ENCODE data around the gene LGR5. TPM values are rescaled to one million over a fixed set of nuclear protein-coding genes. Genes with fewer than 3 reads are reported as not detected.

The LGR5 gene
- total and polyA plus RNA-seq, 2 of the 13 experiments (the other 11 are each of a cell fraction or from before 2014, with no cell fraction given): 37.0 to 121 TPM

DNA sequence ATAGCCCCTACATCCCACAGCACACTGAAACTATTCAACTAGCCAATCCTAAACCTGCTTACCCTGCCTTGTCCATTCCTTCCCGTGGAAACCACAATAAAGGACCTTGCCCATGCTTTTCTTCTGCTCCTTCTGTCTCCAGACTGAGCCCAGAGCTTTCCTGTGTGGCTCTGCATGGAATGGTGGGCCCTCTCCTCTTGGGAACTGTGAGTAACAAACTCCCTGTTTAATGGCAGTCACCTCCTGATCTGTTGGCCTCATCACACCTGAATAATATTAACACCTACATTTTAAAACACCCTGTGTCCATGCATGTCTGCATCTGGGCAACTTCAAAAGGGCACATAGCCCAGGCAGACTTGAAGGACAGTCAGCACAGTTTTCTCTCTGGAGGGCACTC, 12.4 kb downstream of the LGR5 start:
- TF ChIP-seq, protein P1, sequence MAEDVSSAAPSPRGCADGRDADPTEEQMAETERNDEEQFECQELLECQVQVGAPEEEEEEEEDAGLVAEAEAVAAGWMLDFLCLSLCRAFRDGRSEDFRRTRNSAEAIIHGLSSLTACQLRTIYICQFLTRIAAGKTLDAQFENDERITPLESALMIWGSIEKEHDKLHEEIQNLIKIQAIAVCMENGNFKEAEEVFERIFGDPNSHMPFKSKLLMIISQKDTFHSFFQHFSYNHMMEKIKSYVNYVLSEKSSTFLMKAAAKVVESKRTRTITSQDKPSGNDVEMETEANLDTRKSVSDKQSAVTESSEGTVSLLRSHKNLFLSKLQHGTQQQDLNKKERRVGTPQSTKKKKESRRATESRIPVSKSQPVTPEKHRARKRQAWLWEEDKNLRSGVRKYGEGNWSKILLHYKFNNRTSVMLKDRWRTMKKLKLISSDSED (CRISPR knock-in tag; IDR thresholded peaks at IDR 0.05): no peak
- TF ChIP-seq GABPA (IDR thresholded peaks at IDR 0.05; ENCODE audit: low read depth, low read length) (no peak), GABPA (CRISPR knock-in tag; IDR thresholded peaks at IDR 0.05; ENCODE audit: low read depth) (no peak), NFATC3 (CRISPR knock-in tag; IDR thresholded peaks at IDR 0.05) (no peak), RBM22 (optimal IDR thresholded peaks at IDR 0.05; ENCODE audit: low read length) (peak; percentile 77), ZNF644 (CRISPR knock-in tag; IDR thresholded peaks at IDR 0.05; ENCODE audit: low read depth) (no peak), KDM5A (IDR thresholded peaks at IDR 0.05; ENCODE audit: borderline replicate concordance, low read length) (no peak), ATF7-NPFF (CRISPR knock-in tag; IDR thresholded peaks at IDR 0.05; ENCODE audit: low read depth) (no peak)
- TF ChIP-seq, protein P2, sequence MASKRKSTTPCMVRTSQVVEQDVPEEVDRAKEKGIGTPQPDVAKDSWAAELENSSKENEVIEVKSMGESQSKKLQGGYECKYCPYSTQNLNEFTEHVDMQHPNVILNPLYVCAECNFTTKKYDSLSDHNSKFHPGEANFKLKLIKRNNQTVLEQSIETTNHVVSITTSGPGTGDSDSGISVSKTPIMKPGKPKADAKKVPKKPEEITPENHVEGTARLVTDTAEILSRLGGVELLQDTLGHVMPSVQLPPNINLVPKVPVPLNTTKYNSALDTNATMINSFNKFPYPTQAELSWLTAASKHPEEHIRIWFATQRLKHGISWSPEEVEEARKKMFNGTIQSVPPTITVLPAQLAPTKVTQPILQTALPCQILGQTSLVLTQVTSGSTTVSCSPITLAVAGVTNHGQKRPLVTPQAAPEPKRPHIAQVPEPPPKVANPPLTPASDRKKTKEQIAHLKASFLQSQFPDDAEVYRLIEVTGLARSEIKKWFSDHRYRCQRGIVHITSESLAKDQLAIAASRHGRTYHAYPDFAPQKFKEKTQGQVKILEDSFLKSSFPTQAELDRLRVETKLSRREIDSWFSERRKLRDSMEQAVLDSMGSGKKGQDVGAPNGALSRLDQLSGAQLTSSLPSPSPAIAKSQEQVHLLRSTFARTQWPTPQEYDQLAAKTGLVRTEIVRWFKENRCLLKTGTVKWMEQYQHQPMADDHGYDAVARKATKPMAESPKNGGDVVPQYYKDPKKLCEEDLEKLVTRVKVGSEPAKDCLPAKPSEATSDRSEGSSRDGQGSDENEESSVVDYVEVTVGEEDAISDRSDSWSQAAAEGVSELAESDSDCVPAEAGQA (IDR thresholded peaks at IDR 0.05; ENCODE audit: low read depth): no peak
- TF ChIP-seq, protein P2 (CRISPR knock-in tag; IDR thresholded peaks at IDR 0.05; ENCODE audit: borderline replicate concordance): no peak
- CTCF ChIA-PET (ENCODE audit: low intra/inter-chr PET ratio, low total read pairs): no interaction called here
- BruUV-seq (replicated peaks): no TSS peak

More for the DNA sequence above, 12.4 kb downstream of the LGR5 start:
- Histone ChIP-seq H3K27ac (ENCODE audit: extremely low read length, insufficient read depth, low read length) (no peak overlapping the region), H3K36me3 (replicated peaks in 1 of 2; ENCODE audit: control insufficient read depth in 1 of 2, insufficient read depth in 2 of 2, low read length in 2 of 2) (peaks cover 16 to 38% of the 10 kb centered on the region in 2 experiments), H3K9ac (ENCODE audit: insufficient read depth, low read depth, low read length) (no peak overlapping the region), H3K4me3 (replicated peaks in 1 of 3; ENCODE audit: insufficient read depth in 1 of 3, low read depth in 2 of 3, low read length in 3 of 3) (no peak overlapping the region), H2AFZ (ENCODE audit: low read length) (no peak overlapping the region), H3K9me3 (ENCODE audit: low read length) (no peaks in the 10 kb centered on the region), H3K79me2 (ENCODE audit: insufficient read depth, low read length) (peaks cover 59% of the 10 kb centered on the region), H3K4me2 (ENCODE audit: low read depth, low read length) (no peak overlapping the region), H3K27me3 (ENCODE audit: control insufficient read depth in 1 of 2, insufficient read depth in 2 of 2, low read length in 2 of 2) (no peaks in the 10 kb centered on the region), H3K4me1 (ENCODE audit: insufficient read depth, low read length) (peaks cover 30% of the 10 kb centered on the region), H4K20me1 (ENCODE audit: insufficient read depth, low read length) (peaks cover 11% of the 10 kb centered on the region; the same call in 1 of the 2 replicates)
- DNase-seq (ENCODE audit: low spot score) (no peak), ATAC-seq (peak; percentile 31; the same call in 2 of the 3 replicates), FAIRE-seq (no peak)
- in situ Hi-C loops (cut with HindIII; ENCODE audit: extremely low pct_ligation_motif_present, low pct_unique_long_range_greater_than_20kb) (no loop called here), intact Hi-C loops (cut with micrococcal nuclease; ENCODE audit: unreplicated experiment) (no loop called here)
- POLR2A ChIA-PET: interaction anchor here (1.1 to 1.6 kb wide), 2 partner anchors 12 to 13 kb away, joined by 3 to 4 read pairs; no protein-coding TSS in a partner anchor
- WGBS (ENCODE audit: low lambda C conversion rate): 93% methylated on average over 1 of the region's 1 CpG
